HG03139 (cell line): ENCODE measurements around the gene BIRC2.
"Not testable (repeated sequence)": the region's sequence is repeated elsewhere in the genome, so short reads cannot be mapped to it uniquely, and the experiment has no call there.

Experiments used
- ATAC-seq: cut with Tn5 transposase; IDR thresholded peaks from one replicate; pipeline ENCODE4 v1.9.1; 2021; ENCODE audit not compliant: unreplicated experiment

The BIRC2 gene

GRCh38 chr11:102322560-102322959 is 24.5 kb upstream of the BIRC2 start:
- no peak for ATAC-seq

GRCh38 chr11:102323542-102324251 is 23.3 kb upstream of the BIRC2 start:
- ATAC-seq = no peak

DNA sequence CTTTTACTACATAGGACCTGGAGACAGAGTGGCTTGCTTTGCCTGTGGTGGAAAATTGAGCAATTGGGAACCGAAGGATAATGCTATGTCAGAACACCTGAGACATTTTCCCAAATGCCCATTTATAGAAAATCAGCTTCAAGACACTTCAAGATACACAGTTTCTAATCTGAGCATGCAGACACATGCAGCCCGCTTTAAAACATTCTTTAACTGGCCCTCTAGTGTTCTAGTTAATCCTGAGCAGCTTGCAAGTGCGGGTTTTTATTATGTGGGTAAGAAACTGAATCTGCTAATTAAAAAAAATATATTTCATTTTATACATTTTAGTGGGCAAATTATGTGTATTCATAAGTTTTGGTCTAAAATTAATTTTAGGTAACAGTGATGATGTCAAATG is 21.9 kb upstream of the BIRC2 start:
- no peak for ATAC-seq

GRCh38 chr11:102328748-102329147 is 18.3 kb upstream of the BIRC2 start:
- ATAC-seq = no peak

GRCh38 chr11:102330231-102330630 is 16.8 kb upstream of the BIRC2 start:
- ATAC-seq = no peak

- ATAC-seq = no peak
Measured at GRCh38 chr11:102331341-102331740, 15.7 kb upstream of the BIRC2 start.

DNA sequence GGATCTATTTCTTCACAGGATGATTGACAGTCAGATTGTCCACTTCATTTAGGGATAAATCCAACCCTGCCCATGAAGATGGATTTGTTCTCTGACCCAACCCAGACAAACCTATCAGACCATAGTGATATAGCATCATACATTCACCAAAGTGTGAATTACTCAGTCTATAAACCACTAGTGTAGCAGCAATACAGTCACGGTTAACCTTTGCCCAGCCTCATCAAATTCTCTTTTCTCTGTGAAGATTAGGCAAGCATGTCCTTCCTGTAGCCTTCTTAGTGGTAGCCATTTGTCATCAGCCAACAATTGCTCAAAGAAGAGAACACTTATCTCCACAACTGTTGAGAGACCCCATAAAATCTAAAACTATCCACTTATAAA is 14.4 kb upstream of the BIRC2 start:
- no peak for ATAC-seq

DNA sequence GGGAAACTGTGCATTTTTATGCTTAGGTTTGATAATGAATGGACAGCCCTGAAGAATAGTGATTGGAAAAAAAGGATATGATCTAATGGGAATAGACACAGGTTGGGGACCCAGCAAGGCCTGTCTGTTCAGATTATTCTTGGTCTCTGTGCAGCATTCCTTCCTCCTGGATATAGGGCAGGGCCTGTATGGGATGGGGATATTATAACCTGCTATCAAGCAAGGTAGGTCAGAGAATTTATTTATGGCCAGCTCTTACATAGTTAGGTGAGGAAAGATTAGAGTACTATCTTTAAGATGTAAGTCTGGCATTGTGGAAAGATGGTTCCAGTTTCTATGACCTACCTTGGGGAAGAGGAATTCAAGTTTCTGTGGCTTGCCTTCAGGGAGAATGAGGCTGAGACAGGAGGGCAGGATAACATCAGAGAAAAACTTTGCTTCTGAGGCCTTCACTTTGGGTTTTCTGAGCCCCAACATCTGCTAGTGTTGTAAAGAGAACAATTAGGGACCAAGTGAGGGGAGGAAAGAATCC is 8.5 kb upstream of the BIRC2 start:
- ATAC-seq = no peak

- not testable (repeated sequence) for ATAC-seq
Measured at GRCh38 chr11:102341311-102341710, 5.7 kb upstream of the BIRC2 start.

DNA sequence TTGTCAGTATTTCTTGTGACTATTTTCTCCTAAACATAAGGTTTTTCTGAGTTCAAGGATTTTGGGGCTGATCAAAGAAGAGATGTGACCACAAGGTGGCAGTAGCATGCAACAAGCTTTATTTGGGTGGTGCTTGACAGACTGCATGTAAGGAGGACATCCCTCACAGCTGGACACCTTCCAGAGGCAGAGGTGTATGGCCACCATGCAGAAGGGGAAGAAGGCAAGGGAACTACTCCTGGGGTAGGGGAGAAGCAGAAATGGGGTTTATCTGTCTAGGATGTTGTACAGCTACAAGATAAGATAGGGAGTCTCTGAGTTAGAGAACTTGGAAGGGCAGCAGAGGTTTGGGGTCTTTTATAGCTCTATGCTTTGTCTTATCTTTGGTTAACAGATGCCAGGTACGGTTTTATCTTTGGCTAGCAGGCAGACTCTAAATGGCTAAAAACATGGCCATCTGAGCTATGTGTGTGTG is 5.1 kb upstream of the BIRC2 start:
- ATAC-seq = no peak

GRCh38 chr11:102343809-102344208 is 3.2 kb upstream of the BIRC2 start:
- no peak for ATAC-seq

DNA sequence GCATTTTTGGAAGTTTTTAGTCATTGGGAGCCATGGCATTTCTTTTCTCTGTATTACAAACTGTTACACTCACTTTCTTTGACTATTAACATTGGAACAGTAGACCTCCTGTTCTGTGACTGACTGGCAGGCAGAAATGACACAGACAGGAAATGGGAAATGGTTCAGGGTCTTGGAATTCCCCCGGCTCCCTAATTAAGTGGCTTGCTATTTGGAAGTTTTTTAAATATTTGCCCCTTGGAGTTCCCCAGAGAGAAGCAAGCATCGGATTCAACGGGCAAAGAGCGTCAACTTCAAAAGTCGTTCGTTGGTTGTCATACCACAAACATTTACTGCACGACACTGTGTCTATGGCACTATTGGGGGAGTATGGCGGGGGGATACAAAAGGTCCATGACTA is 1.1 kb upstream of the BIRC2 start:
- no peak for ATAC-seq

GRCh38 chr11:102346456-102346747 is 612 bp upstream of the BIRC2 start:
- ATAC-seq = no peak

- ATAC-seq = no peak
Measured at GRCh38 chr11:102347462-102348370, 702 bp downstream of the BIRC2 start.

GRCh38 chr11:102357116-102357515 is 10.1 kb downstream of the BIRC2 start:
- ATAC-seq = no peak

DNA sequence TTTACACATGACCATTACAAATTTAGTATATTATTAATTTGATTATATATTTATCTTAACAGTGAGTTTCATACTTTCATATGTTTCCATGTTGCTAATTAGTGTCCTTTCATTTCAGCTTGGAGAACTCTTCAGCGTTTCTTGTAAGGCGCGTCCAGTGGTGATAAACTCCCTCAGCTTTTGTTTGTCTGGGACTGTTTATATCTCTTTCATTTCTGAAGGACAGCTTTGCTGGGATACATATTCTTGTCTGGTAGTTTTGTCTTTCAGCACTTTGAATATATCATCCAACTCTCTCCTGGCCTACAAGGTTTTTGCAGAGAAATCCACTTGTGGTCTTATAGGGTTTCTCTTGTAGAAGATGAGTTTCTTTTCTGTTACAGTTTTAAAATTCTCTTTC is 12.4 kb downstream of the BIRC2 start:
- no peak for ATAC-seq

GRCh38 chr11:102360681-102361080 is 13.7 kb downstream of the BIRC2 start:
- no peak for ATAC-seq

DNA sequence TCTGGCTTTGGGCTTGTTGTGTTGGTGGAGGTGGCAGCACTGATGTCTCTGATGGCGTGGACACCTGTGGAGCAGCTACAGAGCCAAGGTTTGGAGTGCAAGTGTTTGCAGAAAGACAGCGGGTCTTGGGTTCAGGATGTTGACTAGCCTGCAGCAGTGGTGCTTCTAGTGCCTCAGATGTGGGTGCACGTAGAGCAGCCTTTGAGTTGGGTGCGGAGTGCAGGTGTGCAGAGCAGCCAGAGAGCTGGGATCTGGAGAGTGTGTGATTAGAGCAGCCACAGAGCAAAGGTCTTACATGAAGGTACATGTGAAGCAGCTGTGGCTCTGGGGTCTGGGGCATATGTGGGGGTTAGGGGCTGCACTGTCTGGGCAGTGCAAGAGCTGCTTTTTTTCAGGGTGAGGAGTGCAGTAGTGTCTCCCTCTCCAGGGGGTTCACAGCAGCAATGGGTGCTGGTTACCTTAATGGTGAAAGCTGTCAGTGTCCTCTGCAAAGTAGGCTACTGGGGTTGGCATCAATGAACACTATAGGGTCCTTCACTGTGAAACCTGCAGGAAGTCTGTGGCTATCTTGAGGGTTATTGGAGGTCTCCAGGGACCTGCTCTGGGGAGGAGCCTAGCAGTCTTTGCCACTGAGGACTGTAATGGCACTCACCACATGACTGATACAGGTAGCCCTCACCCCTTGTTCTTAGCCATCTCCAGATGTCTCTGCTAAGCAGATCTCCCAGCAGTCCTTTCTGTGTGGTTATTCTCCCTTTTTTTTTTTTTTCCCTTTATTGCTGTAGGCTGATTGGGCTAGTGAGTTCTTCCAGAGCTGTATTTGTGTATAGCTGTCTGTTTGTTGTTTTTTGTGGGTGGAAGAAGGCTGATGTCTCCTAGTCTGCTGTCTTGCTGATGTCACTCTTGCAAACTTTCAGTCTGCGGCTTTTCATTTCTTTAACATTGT is 14.3 kb downstream of the BIRC2 start:
- peak; percentile 96 for ATAC-seq

- ATAC-seq = no peak
Measured at GRCh38 chr11:102364991-102365390, 18.0 kb downstream of the BIRC2 start.

GRCh38 chr11:102367364-102367763 is 20.4 kb downstream of the BIRC2 start:
- ATAC-seq = no peak

DNA sequence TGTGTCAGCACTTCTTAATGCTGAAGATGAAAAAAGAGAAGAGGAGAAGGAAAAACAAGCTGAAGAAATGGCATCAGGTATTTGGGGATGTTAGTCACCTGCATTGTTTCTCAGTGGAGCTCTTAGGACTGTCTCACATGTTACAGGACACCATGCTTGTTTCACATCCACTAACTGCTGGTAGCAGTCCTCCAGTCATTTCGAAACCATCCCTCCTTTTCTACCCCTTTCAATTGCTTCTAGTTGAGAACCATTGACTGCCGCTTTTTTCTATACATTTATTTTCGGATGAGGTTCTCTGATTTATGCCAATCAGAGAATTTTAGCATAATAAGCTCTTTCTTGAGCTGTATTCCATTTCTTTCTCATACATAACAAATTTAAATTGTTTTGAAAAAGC is 21.5 kb downstream of the BIRC2 start:
- peak; percentile 100 for ATAC-seq
